WTC11 (cell line): ENCODE measurements around the gene TTC33. TPM values are rescaled to one million over a fixed set of nuclear protein-coding genes. Genes with fewer than 3 reads are reported as not detected.

Experiments used
- ATAC-seq: fragments of 200-7000 bp; cut with Tn5 transposase; 2 replicates; pipeline ENCODE4 v1.10.0; 2021; ENCODE audit warnings: mild to moderate bottlenecking, moderate library complexity
- CTCF ChIA-PET: fragments of 300-600 bp; sonication (Branson Sonifier 250); formaldehyde crosslinking; loops from one replicate; lab custom pipeline; 2021; ENCODE audit warnings: antibody characterized with exemption; lab: Charles Lee
- POLR2A ChIA-PET: fragments of 350-600 bp; sonication (Branson Sonifier 250); formaldehyde crosslinking; loops from one replicate; lab custom pipeline; 2021; ENCODE audit warnings: antibody characterized with exemption; lab: Charles Lee
- DNase-seq: peaks from one replicate; pipeline ENCODE4 v3.0.0; 2021; ENCODE audit warnings: low spot score
- H3K27ac Mint-ChIP-seq: 2 replicates; pipeline ENCODE4 v1.8.0; 2021; ENCODE audit warnings: mixed read lengths
- H3K27me3 Mint-ChIP-seq: 2 replicates; pipeline ENCODE4 v1.8.0; 2021; ENCODE audit warnings: low read depth, mild to moderate bottlenecking, moderate library complexity, mixed read lengths
- H3K36me3 Mint-ChIP-seq: 2 replicates; pipeline ENCODE4 v1.8.0; 2021; ENCODE audit warnings: mixed read lengths
- H3K4me1 Mint-ChIP-seq: 2 replicates; pipeline ENCODE4 v1.8.0; 2022; ENCODE audit warnings: mixed read lengths
- H3K4me3 Mint-ChIP-seq: 2 replicates; pipeline ENCODE4 v1.8.0; 2021; ENCODE audit warnings: mild to moderate bottlenecking, moderate library complexity, mixed read lengths
- H3K9me3 Mint-ChIP-seq: 2 replicates; pipeline ENCODE4 v1.8.0; 2021; ENCODE audit warnings: mixed read lengths
- ATF1 ChIP-seq: sonication (generic); formaldehyde crosslinking; IDR thresholded peaks from 2 replicates; pipeline ENCODE4 v1.8.1; 2023; ENCODE audit warnings: mild to moderate bottlenecking, moderate library complexity, missing genetic modification reagents
- CBFB ChIP-seq: sonication (generic); formaldehyde crosslinking; IDR thresholded peaks from 2 replicates; pipeline ENCODE4 v1.8.1; 2022; ENCODE audit warnings: mild to moderate bottlenecking, low read depth, missing genetic modification reagents
- CREB1 ChIP-seq: sonication (generic); formaldehyde crosslinking; IDR thresholded peaks from 2 replicates; pipeline ENCODE4 v1.8.0; 2023; ENCODE audit warnings: mild to moderate bottlenecking, missing genetic modification reagents
- CREM ChIP-seq: sonication (generic); formaldehyde crosslinking; IDR thresholded peaks from 2 replicates; pipeline ENCODE4 v1.8.1; 2022; ENCODE audit warnings: mild to moderate bottlenecking, missing genetic modification reagents, moderate library complexity
- ESRRA ChIP-seq: sonication (generic); formaldehyde crosslinking; IDR thresholded peaks from 2 replicates; pipeline ENCODE4 v1.8.1; 2022; ENCODE audit warnings: mild to moderate bottlenecking, missing genetic modification reagents, borderline replicate concordance
- ETV6 ChIP-seq: sonication (generic); formaldehyde crosslinking; IDR thresholded peaks from 2 replicates; pipeline ENCODE4 v1.8.1; 2022; ENCODE audit warnings: mild to moderate bottlenecking, missing genetic modification reagents
- FOXK1 ChIP-seq: sonication (generic); formaldehyde crosslinking; IDR thresholded peaks from 2 replicates; pipeline ENCODE4 v1.8.0; 2022; ENCODE audit warnings: mild to moderate bottlenecking, moderate library complexity, missing genetic modification reagents
- GTF2I ChIP-seq: fragments of 250-450 bp; sonication (Bioruptor Pico); conservative IDR thresholded peaks from 2 replicates; pipeline ENCODE4 v1.4.0; 2021; ENCODE audit warnings: mild to moderate bottlenecking
- KAT7 ChIP-seq: sonication (generic); formaldehyde crosslinking; IDR thresholded peaks from 2 replicates; pipeline ENCODE4 v1.8.1; 2023; ENCODE audit warnings: missing genetic modification reagents, mild to moderate bottlenecking, borderline replicate concordance
- NFATC4 ChIP-seq: fragments of 250-450 bp; sonication (Bioruptor Pico); IDR thresholded peaks from 2 replicates; pipeline ENCODE4 v1.9.0; 2021; ENCODE audit warnings: mild to moderate bottlenecking
- NR2C2 ChIP-seq: sonication (generic); formaldehyde crosslinking; IDR thresholded peaks from 2 replicates; pipeline ENCODE4 v1.8.0; 2022; ENCODE audit warnings: mild to moderate bottlenecking, missing genetic modification reagents
- OVOL2 ChIP-seq: fragments of 250-450 bp; sonication (Bioruptor Pico); IDR thresholded peaks from 2 replicates; pipeline ENCODE4 v1.9.0; 2021; ENCODE audit warnings: mild to moderate bottlenecking, borderline replicate concordance
- TEAD1 ChIP-seq: sonication (generic); formaldehyde crosslinking; IDR thresholded peaks from 2 replicates; pipeline ENCODE4 v1.8.0; 2022; ENCODE audit warnings: mild to moderate bottlenecking, missing genetic modification reagents
- TP53 ChIP-seq: sonication (generic); formaldehyde crosslinking; IDR thresholded peaks from 2 replicates; pipeline ENCODE4 v1.8.1; 2023; ENCODE audit warnings: mild to moderate bottlenecking, missing genetic modification reagents
- ZNF232 ChIP-seq: sonication (generic); formaldehyde crosslinking; IDR thresholded peaks from 2 replicates; pipeline ENCODE4 v1.8.0; 2022; ENCODE audit warnings: mild to moderate bottlenecking, missing genetic modification reagents
- ZNF396 ChIP-seq: fragments of 250-450 bp; sonication (Bioruptor Pico); IDR thresholded peaks from 2 replicates; pipeline ENCODE4 v1.8.0; 2021; ENCODE audit warnings: mild to moderate bottlenecking, moderate library complexity, borderline replicate concordance
- ZNF423 ChIP-seq: fragments of 250-450 bp; sonication (Bioruptor Pico); IDR thresholded peaks from 2 replicates; pipeline ENCODE4 v2.1.2; 2022; ENCODE audit warnings: mild to moderate bottlenecking, moderate library complexity
- total RNA-seq: library from RNA; stranded (reverse); gene quantifications from 3 replicates; pipeline ENCODE4 v1.2.3, GENCODE V29; 2021
- TF ChIP-seq, protein P1 (sequence below): sonication (generic); formaldehyde crosslinking; IDR thresholded peaks from 2 replicates; pipeline ENCODE4 v1.8.1; 2023; ENCODE audit warnings: mild to moderate bottlenecking, missing genetic modification reagents, borderline replicate concordance
- TF ChIP-seq, protein P2 (sequence below): sonication (generic); formaldehyde crosslinking; IDR thresholded peaks from 2 replicates; pipeline ENCODE4 v1.8.0; 2022; ENCODE audit warnings: mild to moderate bottlenecking, missing genetic modification reagents
- TF ChIP-seq, protein P3 (sequence below): fragments of 250-450 bp; sonication (Bioruptor Pico); IDR thresholded peaks from 2 replicates; pipeline ENCODE4 v1.9.0; 2021; ENCODE audit warnings: mild to moderate bottlenecking
- TF ChIP-seq, protein P4 (sequence below): fragments of 250-450 bp; sonication (Bioruptor Pico); IDR thresholded peaks from 2 replicates; pipeline ENCODE4 v2.1.2; 2022; ENCODE audit warnings: mild to moderate bottlenecking, moderate library complexity
- TF ChIP-seq, protein P5 (sequence below): sonication (generic); formaldehyde crosslinking; IDR thresholded peaks from 2 replicates; pipeline ENCODE4 v1.8.1; 2023; ENCODE audit warnings: mild to moderate bottlenecking, missing genetic modification reagents
- TF ChIP-seq, protein P6 (sequence below): sonication (generic); formaldehyde crosslinking; IDR thresholded peaks from 2 replicates; pipeline ENCODE4 v1.8.1; 2023; ENCODE audit warnings: mild to moderate bottlenecking, missing genetic modification reagents
- TF ChIP-seq, protein P7 (sequence below): fragments of 200-600 bp; IDR thresholded peaks from 2 replicates; pipeline ENCODE4 v1.8.0; 2022; ENCODE audit warnings: antibody characterized with exemption

TTC33 gene
- total RNA-seq, 1 experiment from 2014 or later: 9.2 TPM

DNA sequence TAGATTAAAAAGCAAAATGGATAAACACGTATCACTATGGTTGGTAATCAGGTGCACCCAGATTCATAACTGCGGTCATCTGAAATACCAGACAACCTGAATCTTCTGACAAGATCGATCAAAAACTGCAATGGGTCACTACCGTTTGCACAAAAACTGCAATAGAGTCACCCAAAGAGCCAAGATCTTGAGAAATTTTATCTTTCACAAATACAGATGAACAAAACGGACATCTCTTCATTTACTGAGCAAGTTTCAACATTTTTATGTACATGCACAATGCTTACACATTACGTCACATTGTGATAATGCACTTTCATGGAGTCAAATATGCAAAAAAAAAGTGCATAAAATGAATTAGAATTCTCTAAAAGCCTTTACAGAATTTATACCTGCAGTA lies 23.8 kb upstream of the TTC33 start:
- ChIA-PET CTCF (no interaction called here), POLR2A (no interaction called here)
- TF ChIP-seq CREM (CRISPR knock-in tag) (no peak), TEAD1 (no peak), NFATC4 (CRISPR knock-in tag) (no peak), ESRRA (CRISPR knock-in tag) (no peak), ZNF232 (CRISPR knock-in tag) (no peak), ZNF423 (no peak), CBFB (CRISPR knock-in tag) (no peak), GTF2I (CRISPR knock-in tag) (no peak), OVOL2 (no peak), ATF1 (CRISPR knock-in tag) (no peak), NR2C2 (CRISPR knock-in tag) (no peak), CREB1 (no peak), TP53 (no peak)
- TF ChIP-seq, protein P1, sequence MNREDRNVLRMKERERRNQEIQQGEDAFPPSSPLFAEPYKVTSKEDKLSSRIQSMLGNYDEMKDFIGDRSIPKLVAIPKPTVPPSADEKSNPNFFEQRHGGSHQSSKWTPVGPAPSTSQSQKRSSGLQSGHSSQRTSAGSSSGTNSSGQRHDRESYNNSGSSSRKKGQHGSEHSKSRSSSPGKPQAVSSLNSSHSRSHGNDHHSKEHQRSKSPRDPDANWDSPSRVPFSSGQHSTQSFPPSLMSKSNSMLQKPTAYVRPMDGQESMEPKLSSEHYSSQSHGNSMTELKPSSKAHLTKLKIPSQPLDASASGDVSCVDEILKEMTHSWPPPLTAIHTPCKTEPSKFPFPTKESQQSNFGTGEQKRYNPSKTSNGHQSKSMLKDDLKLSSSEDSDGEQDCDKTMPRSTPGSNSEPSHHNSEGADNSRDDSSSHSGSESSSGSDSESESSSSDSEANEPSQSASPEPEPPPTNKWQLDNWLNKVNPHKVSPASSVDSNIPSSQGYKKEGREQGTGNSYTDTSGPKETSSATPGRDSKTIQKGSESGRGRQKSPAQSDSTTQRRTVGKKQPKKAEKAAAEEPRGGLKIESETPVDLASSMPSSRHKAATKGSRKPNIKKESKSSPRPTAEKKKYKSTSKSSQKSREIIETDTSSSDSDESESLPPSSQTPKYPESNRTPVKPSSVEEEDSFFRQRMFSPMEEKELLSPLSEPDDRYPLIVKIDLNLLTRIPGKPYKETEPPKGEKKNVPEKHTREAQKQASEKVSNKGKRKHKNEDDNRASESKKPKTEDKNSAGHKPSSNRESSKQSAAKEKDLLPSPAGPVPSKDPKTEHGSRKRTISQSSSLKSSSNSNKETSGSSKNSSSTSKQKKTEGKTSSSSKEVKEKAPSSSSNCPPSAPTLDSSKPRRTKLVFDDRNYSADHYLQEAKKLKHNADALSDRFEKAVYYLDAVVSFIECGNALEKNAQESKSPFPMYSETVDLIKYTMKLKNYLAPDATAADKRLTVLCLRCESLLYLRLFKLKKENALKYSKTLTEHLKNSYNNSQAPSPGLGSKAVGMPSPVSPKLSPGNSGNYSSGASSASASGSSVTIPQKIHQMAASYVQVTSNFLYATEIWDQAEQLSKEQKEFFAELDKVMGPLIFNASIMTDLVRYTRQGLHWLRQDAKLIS (CRISPR knock-in tag): no peak
- TF ChIP-seq, protein P2, sequence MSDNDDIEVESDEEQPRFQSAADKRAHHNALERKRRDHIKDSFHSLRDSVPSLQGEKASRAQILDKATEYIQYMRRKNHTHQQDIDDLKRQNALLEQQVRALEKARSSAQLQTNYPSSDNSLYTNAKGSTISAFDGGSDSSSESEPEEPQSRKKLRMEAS (CRISPR knock-in tag): no peak
- TF ChIP-seq, protein P3, sequence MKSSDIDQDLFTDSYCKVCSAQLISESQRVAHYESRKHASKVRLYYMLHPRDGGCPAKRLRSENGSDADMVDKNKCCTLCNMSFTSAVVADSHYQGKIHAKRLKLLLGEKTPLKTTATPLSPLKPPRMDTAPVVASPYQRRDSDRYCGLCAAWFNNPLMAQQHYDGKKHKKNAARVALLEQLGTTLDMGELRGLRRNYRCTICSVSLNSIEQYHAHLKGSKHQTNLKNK (CRISPR knock-in tag): no peak
- TF ChIP-seq, protein P4, sequence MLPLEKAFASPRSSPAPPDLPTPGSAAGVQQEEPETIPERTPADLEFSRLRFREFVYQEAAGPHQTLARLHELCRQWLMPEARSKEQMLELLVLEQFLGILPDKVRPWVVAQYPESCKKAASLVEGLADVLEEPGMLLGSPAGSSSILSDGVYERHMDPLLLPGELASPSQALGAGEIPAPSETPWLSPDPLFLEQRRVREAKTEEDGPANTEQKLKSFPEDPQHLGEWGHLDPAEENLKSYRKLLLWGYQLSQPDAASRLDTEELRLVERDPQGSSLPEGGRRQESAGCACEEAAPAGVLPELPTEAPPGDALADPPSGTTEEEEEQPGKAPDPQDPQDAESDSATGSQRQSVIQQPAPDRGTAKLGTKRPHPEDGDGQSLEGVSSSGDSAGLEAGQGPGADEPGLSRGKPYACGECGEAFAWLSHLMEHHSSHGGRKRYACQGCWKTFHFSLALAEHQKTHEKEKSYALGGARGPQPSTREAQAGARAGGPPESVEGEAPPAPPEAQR (CRISPR knock-in tag): no peak
- TF ChIP-seq, protein P5, sequence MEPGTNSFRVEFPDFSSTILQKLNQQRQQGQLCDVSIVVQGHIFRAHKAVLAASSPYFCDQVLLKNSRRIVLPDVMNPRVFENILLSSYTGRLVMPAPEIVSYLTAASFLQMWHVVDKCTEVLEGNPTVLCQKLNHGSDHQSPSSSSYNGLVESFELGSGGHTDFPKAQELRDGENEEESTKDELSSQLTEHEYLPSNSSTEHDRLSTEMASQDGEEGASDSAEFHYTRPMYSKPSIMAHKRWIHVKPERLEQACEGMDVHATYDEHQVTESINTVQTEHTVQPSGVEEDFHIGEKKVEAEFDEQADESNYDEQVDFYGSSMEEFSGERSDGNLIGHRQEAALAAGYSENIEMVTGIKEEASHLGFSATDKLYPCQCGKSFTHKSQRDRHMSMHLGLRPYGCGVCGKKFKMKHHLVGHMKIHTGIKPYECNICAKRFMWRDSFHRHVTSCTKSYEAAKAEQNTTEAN: no peak
- Mint-ChIP-seq H3K27me3 (no peaks in the 10 kb centered on the region), H3K9me3 (no peaks in the 10 kb centered on the region), H3K27ac (no peak overlapping the region), H3K4me3 (no peak overlapping the region), H3K4me1 (0 out of 2 replicates have a peak, but pooled peaks cover 4% of the 10 kb centered on the region), H3K36me3 (peaks cover 17% of the 10 kb centered on the region)
- DNase-seq: no peak
- no peak for ATAC-seq

DNA sequence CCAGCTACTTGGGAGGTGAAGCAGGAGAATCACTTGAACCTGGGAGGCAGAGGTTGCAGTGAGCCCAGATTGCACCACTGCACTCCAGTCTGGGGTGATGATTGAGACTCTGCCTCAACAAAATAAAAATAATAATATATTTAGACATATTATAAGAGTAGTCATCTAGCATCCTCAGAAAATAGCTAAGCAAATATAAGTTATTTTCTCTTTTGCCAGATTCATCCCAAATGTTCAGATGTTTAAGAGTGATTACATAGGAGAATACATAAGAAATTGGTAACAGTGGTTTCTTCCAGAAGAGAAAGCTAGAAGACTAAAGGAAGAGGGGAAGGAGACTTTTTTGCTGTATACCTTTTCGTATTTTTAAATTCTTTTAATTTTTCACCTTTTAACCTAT lies 22.4 kb upstream of the TTC33 start:
- Mint-ChIP-seq H3K4me3 (no peak overlapping the region), H3K36me3 (peaks cover 21% of the 10 kb centered on the region), H3K4me1 (no peaks in the 10 kb centered on the region), H3K27me3 (no peaks in the 10 kb centered on the region), H3K27ac (no peak overlapping the region), H3K9me3 (no peaks in the 10 kb centered on the region)
- no peak for ATAC-seq
- DNase-seq: no peak
- TF ChIP-seq, protein P6, sequence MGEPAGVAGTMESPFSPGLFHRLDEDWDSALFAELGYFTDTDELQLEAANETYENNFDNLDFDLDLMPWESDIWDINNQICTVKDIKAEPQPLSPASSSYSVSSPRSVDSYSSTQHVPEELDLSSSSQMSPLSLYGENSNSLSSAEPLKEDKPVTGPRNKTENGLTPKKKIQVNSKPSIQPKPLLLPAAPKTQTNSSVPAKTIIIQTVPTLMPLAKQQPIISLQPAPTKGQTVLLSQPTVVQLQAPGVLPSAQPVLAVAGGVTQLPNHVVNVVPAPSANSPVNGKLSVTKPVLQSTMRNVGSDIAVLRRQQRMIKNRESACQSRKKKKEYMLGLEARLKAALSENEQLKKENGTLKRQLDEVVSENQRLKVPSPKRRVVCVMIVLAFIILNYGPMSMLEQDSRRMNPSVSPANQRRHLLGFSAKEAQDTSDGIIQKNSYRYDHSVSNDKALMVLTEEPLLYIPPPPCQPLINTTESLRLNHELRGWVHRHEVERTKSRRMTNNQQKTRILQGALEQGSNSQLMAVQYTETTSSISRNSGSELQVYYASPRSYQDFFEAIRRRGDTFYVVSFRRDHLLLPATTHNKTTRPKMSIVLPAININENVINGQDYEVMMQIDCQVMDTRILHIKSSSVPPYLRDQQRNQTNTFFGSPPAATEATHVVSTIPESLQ (CRISPR knock-in tag): no peak
- TF ChIP-seq FOXK1 (no peak), KAT7 (CRISPR knock-in tag) (no peak), ZNF396 (CRISPR knock-in tag) (no peak), ETV6 (CRISPR knock-in tag) (no peak)
- TF ChIP-seq, protein P7, sequence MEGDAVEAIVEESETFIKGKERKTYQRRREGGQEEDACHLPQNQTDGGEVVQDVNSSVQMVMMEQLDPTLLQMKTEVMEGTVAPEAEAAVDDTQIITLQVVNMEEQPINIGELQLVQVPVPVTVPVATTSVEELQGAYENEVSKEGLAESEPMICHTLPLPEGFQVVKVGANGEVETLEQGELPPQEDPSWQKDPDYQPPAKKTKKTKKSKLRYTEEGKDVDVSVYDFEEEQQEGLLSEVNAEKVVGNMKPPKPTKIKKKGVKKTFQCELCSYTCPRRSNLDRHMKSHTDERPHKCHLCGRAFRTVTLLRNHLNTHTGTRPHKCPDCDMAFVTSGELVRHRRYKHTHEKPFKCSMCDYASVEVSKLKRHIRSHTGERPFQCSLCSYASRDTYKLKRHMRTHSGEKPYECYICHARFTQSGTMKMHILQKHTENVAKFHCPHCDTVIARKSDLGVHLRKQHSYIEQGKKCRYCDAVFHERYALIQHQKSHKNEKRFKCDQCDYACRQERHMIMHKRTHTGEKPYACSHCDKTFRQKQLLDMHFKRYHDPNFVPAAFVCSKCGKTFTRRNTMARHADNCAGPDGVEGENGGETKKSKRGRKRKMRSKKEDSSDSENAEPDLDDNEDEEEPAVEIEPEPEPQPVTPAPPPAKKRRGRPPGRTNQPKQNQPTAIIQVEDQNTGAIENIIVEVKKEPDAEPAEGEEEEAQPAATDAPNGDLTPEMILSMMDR: no peak
- POLR2A ChIA-PET: no interaction called here
- CTCF ChIA-PET: no interaction called here
